K562 (cell line): ENCODE data around the gene GPR142. TPM values are rescaled to one million over a fixed set of nuclear protein-coding genes. Genes with fewer than 3 reads are reported as not detected.
A peak's percentile ranks its signal among the peaks of the same experiment; 100 is the strongest.

Experiments
- BMI1 ChIP-seq: fragments of 150-350 bp; IDR thresholded peaks from 2 replicates; pipeline ENCODE4 v1.6.1; 2014; ENCODE audit warnings: low read length
- COPS2 ChIP-seq: fragments of 450-650 bp; conservative IDR thresholded peaks from 2 replicates; pipeline ENCODE4 v1.6.1; 2016; ENCODE audit warnings: mild to moderate bottlenecking, moderate library complexity
- DNMT1 ChIP-seq: fragments of 450-650 bp; IDR thresholded peaks from 2 replicates; pipeline ENCODE4 v1.6.1; 2016; ENCODE audit warnings: antibody characterized with exemption, mild to moderate bottlenecking
- HDGF ChIP-seq: fragments of 450-650 bp; IDR thresholded peaks from 2 replicates; pipeline ENCODE4 v1.6.1; 2016
- MTA3 ChIP-seq: fragments of 450-650 bp; formaldehyde crosslinking; IDR thresholded peaks from 2 replicates; pipeline ENCODE4 v1.6.1; 2017; ENCODE audit warnings: mild to moderate bottlenecking, borderline replicate concordance
- SMAD2 ChIP-seq: fragments of 150-350 bp; IDR thresholded peaks from 2 replicates; pipeline ENCODE4 v1.6.1; 2014; ENCODE audit warnings: low read depth, mild to moderate bottlenecking, low read length
- SMARCC2 ChIP-seq: fragments of 450-650 bp; IDR thresholded peaks from 2 replicates; pipeline ENCODE4 v1.6.1; 2017; ENCODE audit warnings: antibody characterized with exemption, moderate library complexity, mild to moderate bottlenecking, low read depth
- SMC3 ChIP-seq: conservative IDR thresholded peaks from 2 replicates; pipeline ENCODE4 v1.6.1; 2011; ENCODE audit warnings: low read depth, low read length, improper control_type of control experiment; ENCODE audit not compliant: insufficient read depth
- TBP ChIP-seq: optimal IDR thresholded peaks from 2 replicates; pipeline ENCODE3; 2011; ENCODE audit warnings: low read depth, low read length, improper control_type of control experiment
- ZFP36 ChIP-seq: fragments of 150-350 bp; IDR thresholded peaks from 2 replicates; pipeline ENCODE4 v1.6.1; 2018; ENCODE audit warnings: low read length, low read depth; ENCODE audit not compliant: partially characterized antibody
- polyA plus RNA-seq, 8 experiments: library from polyadenylated mRNA; depleted of rRNA in 4 of 8; stranded (reverse) in 5 of 8; unstranded in 3 of 8; fragments of >200 nt; fragmentation: Nextera tagmentation in 2 of 8; fragmentation: Illumina TruSeq in 1 of 8; extraction: Ambion mirVana in 2 of 8; extraction: Trizol in 1 of 8; gene quantifications; 2 replicates each; pipeline versions ENCODE4 v1.2.1 to v1.2.3, GENCODE V29; 2011 to 2014; ENCODE audit warnings: inconsistent platforms in 1 of 8, missing spikeins in 1 of 8
- total RNA-seq, 7 experiments: library from RNA; depleted of rRNA in 6 of 7; stranded (reverse); fragments of >200 nt in 6 of 7; fragmentation: Illumina TruSeq in 2 of 7; extraction: Trizol in 2 of 7; gene quantifications; 2 replicates each; pipeline versions ENCODE4 v1.2.1 to v1.2.3, GENCODE V29; 2011 to 2021; ENCODE audit warnings: low replicate concordance in 1 of 7
- TF ChIP-seq, protein P1 (sequence below), 2 experiments: fragments of 450-650 bp in 1 of 2; sonication (generic) in 1 of 2; formaldehyde crosslinking in 1 of 2; IDR thresholded peaks; 2 replicates each; pipeline versions ENCODE4 v1.7.1 to v1.9.0; 2016 to 2022; ENCODE audit warnings: inconsistent platforms in 1 of 2, mild to moderate bottlenecking in 1 of 2, missing genetic modification reagents in 1 of 2
- TF ChIP-seq, protein P2 (sequence below), 2 experiments: IDR thresholded peaks; 2 replicates each; pipeline ENCODE4 v1.6.1; 2011; ENCODE audit warnings: borderline replicate concordance in 1 of 2, control low read depth in 1 of 2, low read depth in 1 of 2, low read length in 1 of 2, mild to moderate bottlenecking in 1 of 2, mixed read lengths in 1 of 2, moderate library complexity in 1 of 2; ENCODE audit not compliant: insufficient read depth in 1 of 2, insufficient read length in 1 of 2, poor library complexity in 1 of 2, severe bottlenecking in 1 of 2; ENCODE audit errors: extremely low read depth in 1 of 2
- TF ChIP-seq, protein P3 (sequence below): fragments of 450-650 bp; IDR thresholded peaks from 2 replicates; pipeline ENCODE4 v1.6.1; 2016
- TF ChIP-seq, protein P4 (sequence below): fragments of 250-450 bp; sonication (Bioruptor Pico); IDR thresholded peaks from 2 replicates; pipeline ENCODE4 v1.4.0; 2020; ENCODE audit warnings: mild to moderate bottlenecking

Gene GPR142
- total and polyA plus RNA-seq, 9 of the 15 experiments (the other 6 are each of a cell fraction or from before 2014, with no cell fraction given), result not detected

DNA sequence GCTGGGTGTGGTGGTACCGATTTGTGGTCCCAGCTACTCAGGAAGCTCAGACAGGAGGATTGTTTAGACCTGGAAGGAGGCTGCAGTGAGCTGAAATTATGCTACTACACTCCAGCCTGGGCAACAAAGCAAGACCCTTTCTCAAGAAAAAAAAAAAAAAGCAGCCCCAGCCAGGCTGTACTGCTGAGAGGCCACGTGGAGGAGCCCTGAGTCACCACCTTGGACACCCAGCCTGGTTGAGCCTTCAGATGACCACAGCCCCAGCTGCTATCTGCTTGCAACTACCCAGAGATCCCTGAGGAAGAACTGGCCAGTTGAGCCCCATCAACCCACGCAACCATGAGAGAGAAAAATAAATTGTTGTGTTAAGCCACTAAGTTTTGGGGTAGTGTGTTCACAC, 41.0 kb downstream of the GPR142 start (continued):
- TF ChIP-seq, protein P1, sequence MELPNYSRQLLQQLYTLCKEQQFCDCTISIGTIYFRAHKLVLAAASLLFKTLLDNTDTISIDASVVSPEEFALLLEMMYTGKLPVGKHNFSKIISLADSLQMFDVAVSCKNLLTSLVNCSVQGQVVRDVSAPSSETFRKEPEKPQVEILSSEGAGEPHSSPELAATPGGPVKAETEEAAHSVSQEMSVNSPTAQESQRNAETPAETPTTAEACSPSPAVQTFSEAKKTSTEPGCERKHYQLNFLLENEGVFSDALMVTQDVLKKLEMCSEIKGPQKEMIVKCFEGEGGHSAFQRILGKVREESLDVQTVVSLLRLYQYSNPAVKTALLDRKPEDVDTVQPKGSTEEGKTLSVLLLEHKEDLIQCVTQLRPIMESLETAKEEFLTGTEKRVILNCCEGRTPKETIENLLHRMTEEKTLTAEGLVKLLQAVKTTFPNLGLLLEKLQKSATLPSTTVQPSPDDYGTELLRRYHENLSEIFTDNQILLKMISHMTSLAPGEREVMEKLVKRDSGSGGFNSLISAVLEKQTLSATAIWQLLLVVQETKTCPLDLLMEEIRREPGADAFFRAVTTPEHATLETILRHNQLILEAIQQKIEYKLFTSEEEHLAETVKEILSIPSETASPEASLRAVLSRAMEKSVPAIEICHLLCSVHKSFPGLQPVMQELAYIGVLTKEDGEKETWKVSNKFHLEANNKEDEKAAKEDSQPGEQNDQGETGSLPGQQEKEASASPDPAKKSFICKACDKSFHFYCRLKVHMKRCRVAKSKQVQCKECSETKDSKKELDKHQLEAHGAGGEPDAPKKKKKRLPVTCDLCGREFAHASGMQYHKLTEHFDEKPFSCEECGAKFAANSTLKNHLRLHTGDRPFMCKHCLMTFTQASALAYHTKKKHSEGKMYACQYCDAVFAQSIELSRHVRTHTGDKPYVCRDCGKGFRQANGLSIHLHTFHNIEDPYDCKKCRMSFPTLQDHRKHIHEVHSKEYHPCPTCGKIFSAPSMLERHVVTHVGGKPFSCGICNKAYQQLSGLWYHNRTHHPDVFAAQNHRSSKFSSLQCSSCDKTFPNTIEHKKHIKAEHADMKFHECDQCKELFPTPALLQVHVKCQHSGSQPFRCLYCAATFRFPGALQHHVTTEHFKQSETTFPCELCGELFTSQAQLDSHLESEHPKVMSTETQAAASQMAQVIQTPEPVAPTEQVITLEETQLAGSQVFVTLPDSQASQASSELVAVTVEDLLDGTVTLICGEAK (IDR thresholded peaks at IDR 0.05), result no peak
- TF ChIP-seq, protein P1 (CRISPR knock-in tag; IDR thresholded peaks at IDR 0.05), result no peak
- no peak for TF ChIP-seq SMAD2
- TF ChIP-seq DNMT1, result no peak
- no peak for TF ChIP-seq HDGF
- TF ChIP-seq, protein P2, sequence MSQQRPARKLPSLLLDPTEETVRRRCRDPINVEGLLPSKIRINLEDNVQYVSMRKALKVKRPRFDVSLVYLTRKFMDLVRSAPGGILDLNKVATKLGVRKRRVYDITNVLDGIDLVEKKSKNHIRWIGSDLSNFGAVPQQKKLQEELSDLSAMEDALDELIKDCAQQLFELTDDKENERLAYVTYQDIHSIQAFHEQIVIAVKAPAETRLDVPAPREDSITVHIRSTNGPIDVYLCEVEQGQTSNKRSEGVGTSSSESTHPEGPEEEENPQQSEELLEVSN (IDR thresholded peaks at IDR 0.05; ENCODE audit: borderline replicate concordance in 1 of 2, extremely low read depth in 1 of 2, insufficient read depth in 1 of 2, insufficient read length in 1 of 2, low read depth in 1 of 2, low read length in 1 of 2, poor library complexity in 1 of 2, severe bottlenecking in 1 of 2), result no peak
- no peak for TF ChIP-seq BMI1
- TF ChIP-seq TBP, result no peak
- no peak for TF ChIP-seq COPS2
- no peak for TF ChIP-seq SMARCC2
- TF ChIP-seq ZFP36, result peak; percentile 39
- TF ChIP-seq MTA3, result no peak
- TF ChIP-seq, protein P3, sequence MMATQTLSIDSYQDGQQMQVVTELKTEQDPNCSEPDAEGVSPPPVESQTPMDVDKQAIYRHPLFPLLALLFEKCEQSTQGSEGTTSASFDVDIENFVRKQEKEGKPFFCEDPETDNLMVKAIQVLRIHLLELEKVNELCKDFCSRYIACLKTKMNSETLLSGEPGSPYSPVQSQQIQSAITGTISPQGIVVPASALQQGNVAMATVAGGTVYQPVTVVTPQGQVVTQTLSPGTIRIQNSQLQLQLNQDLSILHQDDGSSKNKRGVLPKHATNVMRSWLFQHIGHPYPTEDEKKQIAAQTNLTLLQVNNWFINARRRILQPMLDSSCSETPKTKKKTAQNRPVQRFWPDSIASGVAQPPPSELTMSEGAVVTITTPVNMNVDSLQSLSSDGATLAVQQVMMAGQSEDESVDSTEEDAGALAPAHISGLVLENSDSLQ, result no peak
- TF ChIP-seq, protein P4, sequence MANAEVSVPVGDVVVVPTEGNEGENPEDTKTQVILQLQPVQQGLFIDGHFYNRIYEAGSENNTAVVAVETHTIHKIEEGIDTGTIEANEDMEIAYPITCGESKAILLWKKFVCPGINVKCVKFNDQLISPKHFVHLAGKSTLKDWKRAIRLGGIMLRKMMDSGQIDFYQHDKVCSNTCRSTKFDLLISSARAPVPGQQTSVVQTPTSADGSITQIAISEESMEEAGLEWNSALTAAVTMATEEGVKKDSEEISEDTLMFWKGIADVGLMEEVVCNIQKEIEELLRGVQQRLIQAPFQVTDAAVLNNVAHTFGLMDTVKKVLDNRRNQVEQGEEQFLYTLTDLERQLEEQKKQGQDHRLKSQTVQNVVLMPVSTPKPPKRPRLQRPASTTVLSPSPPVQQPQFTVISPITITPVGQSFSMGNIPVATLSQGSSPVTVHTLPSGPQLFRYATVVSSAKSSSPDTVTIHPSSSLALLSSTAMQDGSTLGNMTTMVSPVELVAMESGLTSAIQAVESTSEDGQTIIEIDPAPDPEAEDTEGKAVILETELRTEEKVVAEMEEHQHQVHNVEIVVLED (CRISPR knock-in tag), result 0 out of 2 replicates have a peak, but pooled peaks have one; percentile 20
- 0 out of 2 replicates have a peak, but pooled peaks have one; percentile 9 for TF ChIP-seq SMC3
